SW 1271 (cell line): ENCODE data around the gene GNB4.

Experiments used
- DNase-seq, 2 experiments: peaks; one replicate each; lab custom pipeline; 2025; lab: John Stamatoyannopoulos, UW

The GNB4 gene

GRCh38 chr3:179363332-179363731 lies 87.9 kb downstream of the GNB4 start:
- DNase-seq = no peak

- DNase-seq = no peak
These were observed 95.3 kb downstream of the GNB4 start for GRCh38 chr3:179355996-179356395.

GRCh38 chr3:179348325-179349013 lies 102.8 kb downstream of the GNB4 start:
- no peak for DNase-seq

- DNase-seq = peak; percentile 87 to 96
These were observed 103.7 kb downstream of the GNB4 start, which contains the start of gene MFN1 for GRCh38 chr3:179347345-179348194. MFN1 (plus strand) TSS chr3:179347709; CDS start chr3:179348852, 1,143 bp downstream.
